Stomach (tissue), 9 donors: ENCODE measurements around the gene IER5L. TPM values are rescaled to one million over a fixed set of nuclear protein-coding genes. Genes with fewer than 3 reads are reported as not detected.

Experiments used
- DNase-seq, 2 donors: peaks; one replicate each; pipeline versions ENCODE4 v3.0.0 to v3.0.0-alpha.2; 2013 to 2019
- H3K27ac ChIP-seq, 5 donors: fragments of 200-600 bp in 4 of 5; sonication (generic) in 4 of 5; one replicate each; pipeline ENCODE4 v1.5.1; 2013 to 2019; ENCODE audit warnings: mild to moderate bottlenecking in 1 of 5, moderate library complexity in 1 of 5
- H3K27me3 ChIP-seq, 3 donors: fragments of 200-600 bp; sonication (generic); one replicate each; pipeline ENCODE4 v1.5.1; 2017 to 2019; ENCODE audit warnings: mixed run types in 1 of 3
- H3K36me3 ChIP-seq, 4 donors: fragments of 200-600 bp; sonication (generic); 1 replicate in 3 of 4; 2 replicates in 1 of 4; pipeline ENCODE4 v1.5.1; 2016 to 2019
- H3K4me1 ChIP-seq, 4 donors: fragments of 200-600 bp; sonication (generic); one replicate each; pipeline ENCODE4 v1.5.1; 2016 to 2019
- H3K4me3 ChIP-seq, 4 donors: fragments of 200-600 bp; sonication (generic) in 3 of 4; one replicate each; pipeline ENCODE4 v1.5.1; 2016 to 2019; ENCODE audit warnings: mild to moderate bottlenecking in 1 of 4
- H3K9me3 ChIP-seq, 4 donors: fragments of 200-600 bp; sonication (generic); one replicate each; pipeline ENCODE4 v1.5.1; 2016 to 2019
- EP300 ChIP-seq: sonication (generic); formaldehyde crosslinking; IDR thresholded peaks from one replicate; pipeline ENCODE4 v1.6.1; 2017; ENCODE audit warnings: antibody characterized with exemption
- POLR2A ChIP-seq, 4 donors: fragments of 450-650 bp; IDR thresholded peaks; one replicate each; pipeline ENCODE4 v1.6.1; 2016; ENCODE audit warnings: antibody characterized with exemption in 4 of 4, control low read depth in 2 of 4, mild to moderate bottlenecking in 1 of 4, moderate library complexity in 1 of 4
- POLR2AphosphoS5 ChIP-seq, 3 donors: sonication (generic); formaldehyde crosslinking; IDR thresholded peaks; one replicate each; pipeline ENCODE4 v1.6.1; 2016; ENCODE audit warnings: antibody characterized with exemption in 3 of 3
- WGBS, 5 donors: extraction: QIAGEN DNeasy Blood & Tissue Kit in 3 of 5; methylation state at CpG; one replicate each; pipeline versions ENCODE4 v1.1.5 to v1.1.7; 2013 to 2018; 5-methylcytosine and 5-hydroxymethylcytosine counted together
- intact Hi-C: fragments of 100-400 bp; cut with DNase I; formaldehyde crosslinking; loops from one replicate; pipeline ENCODE4 v1.15.1; 2023; ENCODE audit warnings: low total_unique reads
- polyA plus RNA-seq, 3 donors: library from polyadenylated mRNA; stranded (reverse); fragments of 200-250 nt; gene quantifications; one replicate each; pipeline ENCODE4 v1.2.3, GENCODE V29; 2013
- total RNA-seq, 5 donors: library from RNA; depleted of rRNA; stranded (reverse); fragments of >200 nt; gene quantifications; one replicate each; pipeline versions ENCODE4 v1.1.0 to v1.2.3, GENCODE V29; 2014 to 2016
- TF ChIP-seq, protein P1 (sequence below), 7 experiments: fragments of 450-650 bp in 4 of 7; fragments of 200-600 bp in 3 of 7; sonication (generic) in 3 of 7; IDR thresholded peaks; one replicate each; pipeline ENCODE4 v1.5.1; 2016 to 2019; ENCODE audit warnings: antibody characterized with exemption in 7 of 7, control low read depth in 2 of 7, mild to moderate bottlenecking in 1 of 7
- donor health status: healthy with polysubstance abuse.
- donor health status: Bipolar disorder and iron deficiency.
- donor health status: healthy.

IER5L gene
- total and polyA plus RNA-seq, 8 donors: 2.6 to 30.4 (median 6.2) TPM

GRCh38 chr9:129171993-129172751 is 5.9 kb downstream of the IER5L start:
- Histone ChIP-seq H3K9me3 (no peaks in the 10 kb centered on the region), H3K4me1 (peaks cover 52 to 61% (median 59%) of the 10 kb centered on the region in 4 donors), H3K27me3 (no peaks in the 10 kb centered on the region), H3K27ac (peak overlapping the region in 3 of 5 donors; percentile 51 to 98 (median 97)), H3K4me3 (no peak overlapping the region), H3K36me3 (no peaks in the 10 kb centered on the region)
- DNase-seq: no peak
- TF ChIP-seq POLR2A (IDR thresholded peaks at IDR 0.05): no peak
- no peak for TF ChIP-seq POLR2AphosphoS5 (IDR thresholded peaks at IDR 0.05)
- TF ChIP-seq, protein P1, sequence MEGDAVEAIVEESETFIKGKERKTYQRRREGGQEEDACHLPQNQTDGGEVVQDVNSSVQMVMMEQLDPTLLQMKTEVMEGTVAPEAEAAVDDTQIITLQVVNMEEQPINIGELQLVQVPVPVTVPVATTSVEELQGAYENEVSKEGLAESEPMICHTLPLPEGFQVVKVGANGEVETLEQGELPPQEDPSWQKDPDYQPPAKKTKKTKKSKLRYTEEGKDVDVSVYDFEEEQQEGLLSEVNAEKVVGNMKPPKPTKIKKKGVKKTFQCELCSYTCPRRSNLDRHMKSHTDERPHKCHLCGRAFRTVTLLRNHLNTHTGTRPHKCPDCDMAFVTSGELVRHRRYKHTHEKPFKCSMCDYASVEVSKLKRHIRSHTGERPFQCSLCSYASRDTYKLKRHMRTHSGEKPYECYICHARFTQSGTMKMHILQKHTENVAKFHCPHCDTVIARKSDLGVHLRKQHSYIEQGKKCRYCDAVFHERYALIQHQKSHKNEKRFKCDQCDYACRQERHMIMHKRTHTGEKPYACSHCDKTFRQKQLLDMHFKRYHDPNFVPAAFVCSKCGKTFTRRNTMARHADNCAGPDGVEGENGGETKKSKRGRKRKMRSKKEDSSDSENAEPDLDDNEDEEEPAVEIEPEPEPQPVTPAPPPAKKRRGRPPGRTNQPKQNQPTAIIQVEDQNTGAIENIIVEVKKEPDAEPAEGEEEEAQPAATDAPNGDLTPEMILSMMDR (IDR thresholded peaks at IDR 0.05): no peak
- no peak for TF ChIP-seq EP300
- WGBS, 5 donors: 28 to 55% (median 40%) methylated on average over 7 of the region's 7 CpGs
- intact Hi-C loops: no loop called here

DNA sequence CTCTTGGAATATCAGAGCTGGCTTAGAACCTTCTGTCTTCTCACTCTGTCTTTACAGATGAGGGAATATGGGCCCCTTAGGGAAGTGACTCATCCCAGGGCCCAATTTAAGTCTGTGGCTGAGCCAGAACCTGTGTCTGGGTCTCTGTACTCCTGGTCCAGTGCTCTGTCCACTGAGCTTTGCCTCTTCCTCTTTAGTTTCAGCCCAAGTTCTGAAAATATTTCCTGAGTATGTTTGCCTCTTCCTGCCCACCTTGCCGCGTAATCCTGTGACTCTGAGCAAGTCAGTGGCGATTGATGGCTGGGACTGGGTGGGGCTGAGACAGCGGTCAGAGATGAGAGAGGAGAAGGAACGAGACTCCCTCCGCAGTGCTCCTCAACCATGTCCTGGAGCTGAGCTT is 7.8 kb downstream of the IER5L start:
- TF ChIP-seq POLR2AphosphoS5 (IDR thresholded peaks at IDR 0.05): no peak
- no peak for TF ChIP-seq POLR2A (IDR thresholded peaks at IDR 0.05)
- TF ChIP-seq, protein P1 (IDR thresholded peaks at IDR 0.05): no peak
- TF ChIP-seq EP300: no peak
- 61 to 72% (median 68%) methylated on average over 6 of the region's 6 CpGs for WGBS, 5 donors

GRCh38 chr9:129166623-129167557 is 11.2 kb downstream of the IER5L start:
- intact Hi-C loops: no loop called here
- H3K27me3 ChIP-seq: no peaks in the 10 kb centered on the region
- 8 to 14% (median 9%) methylated on average over 17 to 18 of the region's 18 CpGs for WGBS, 5 donors
- TF ChIP-seq POLR2A (IDR thresholded peaks at IDR 0.05) (no peak), POLR2AphosphoS5 (IDR thresholded peaks at IDR 0.05) (peak; percentile 27 to 92 (median 87))
- peak overlapping the region; percentile 83 to 95 (median 91) for H3K27ac ChIP-seq
- DNase-seq: peak; percentile 95 to 96
- H3K4me1 ChIP-seq: peaks cover 40 to 65% (median 55%) of the 10 kb centered on the region in 4 donors
- H3K9me3 ChIP-seq: no peaks in the 10 kb centered on the region
- peak overlapping the region in 3 of 4 donors; percentile 18 to 31 (median 28) for H3K4me3 ChIP-seq
- no peaks in the 10 kb centered on the region for H3K36me3 ChIP-seq

More for the DNA sequence above, 7.8 kb downstream of the IER5L start:
- H3K4me1 ChIP-seq: peaks cover 56 to 74% (median 65%) of the 10 kb centered on the region in 4 donors
- no peaks in the 10 kb centered on the region for H3K27me3 ChIP-seq
- no peak overlapping the region for H3K4me3 ChIP-seq
- H3K27ac ChIP-seq: peak overlapping the region in 1 of 5 donors; percentile 19
- no peaks in the 10 kb centered on the region for H3K36me3 ChIP-seq
- intact Hi-C loops: no loop called here
- DNase-seq: no peak
- no peaks in the 10 kb centered on the region for H3K9me3 ChIP-seq

- H3K36me3 ChIP-seq: no peaks in the 10 kb centered on the region
- peaks cover 40 to 64% (median 53%) of the 10 kb centered on the region in 4 donors for H3K4me1 ChIP-seq
- DNase-seq: no peak
- H3K27me3 ChIP-seq: no peaks in the 10 kb centered on the region
- H3K9me3 ChIP-seq: no peaks in the 10 kb centered on the region
- no peak overlapping the region for H3K4me3 ChIP-seq
- intact Hi-C loops: no loop called here
- TF ChIP-seq, protein P1 (IDR thresholded peaks at IDR 0.05): no peak
- TF ChIP-seq POLR2A (IDR thresholded peaks at IDR 0.05) (no peak), POLR2AphosphoS5 (IDR thresholded peaks at IDR 0.05) (no peak), EP300 (no peak)
- H3K27ac ChIP-seq: peak overlapping the region in 4 of 5 donors; percentile 73 to 91 (median 87)
Measured at GRCh38 chr9:129165198-129165597, 12.9 kb downstream of the IER5L start.
